ACC112 (cell line): Measurements from ENCODE around the gene PMEPA1.

ENCODE experiments used
- H2AFZ ChIP-seq: fragments of 200-600 bp; sonication (generic); one replicate; pipeline ENCODE4 v1.6.0; 2017; ENCODE audit warnings: antibody characterized with exemption, low read length; ENCODE audit not compliant: unreplicated experiment
- H3K27ac ChIP-seq: fragments of 200-600 bp; sonication (generic); 2 replicates; pipeline ENCODE4 v1.5.1; 2014; ENCODE audit warnings: low read depth, mild to moderate bottlenecking, antibody characterized with exemption, low read length, moderate library complexity
- H3K27me3 ChIP-seq: fragments of 200-600 bp; sonication (generic); 2 replicates; pipeline ENCODE4 v1.6.1; 2014; ENCODE audit warnings: mild to moderate bottlenecking, antibody characterized with exemption, low read length, moderate library complexity, mixed read lengths; ENCODE audit not compliant: insufficient read depth
- H3K36me3 ChIP-seq: fragments of 200-600 bp; sonication (generic); 2 replicates; pipeline ENCODE4 v1.6.1; 2016; ENCODE audit warnings: mild to moderate bottlenecking, antibody characterized with exemption, low read length, moderate library complexity, mixed read lengths; ENCODE audit not compliant: insufficient read depth
- H3K4me1 ChIP-seq: fragments of 200-600 bp; sonication (generic); one replicate; pipeline ENCODE4 v1.6.1; 2016; ENCODE audit warnings: low read length, mixed read lengths; ENCODE audit not compliant: insufficient read depth, unreplicated experiment, control insufficient read depth
- H3K4me3 ChIP-seq: fragments of 200-600 bp; sonication (generic); 2 replicates; pipeline ENCODE4 v1.5.1; 2014; ENCODE audit warnings: mild to moderate bottlenecking, low read depth, low read length
- H3K79me2 ChIP-seq: fragments of 200-600 bp; sonication (generic); one replicate; pipeline ENCODE4 v1.6.0; 2016; ENCODE audit warnings: low read length; ENCODE audit not compliant: control insufficient read depth, unreplicated experiment, insufficient read depth

PMEPA1 gene

DNA sequence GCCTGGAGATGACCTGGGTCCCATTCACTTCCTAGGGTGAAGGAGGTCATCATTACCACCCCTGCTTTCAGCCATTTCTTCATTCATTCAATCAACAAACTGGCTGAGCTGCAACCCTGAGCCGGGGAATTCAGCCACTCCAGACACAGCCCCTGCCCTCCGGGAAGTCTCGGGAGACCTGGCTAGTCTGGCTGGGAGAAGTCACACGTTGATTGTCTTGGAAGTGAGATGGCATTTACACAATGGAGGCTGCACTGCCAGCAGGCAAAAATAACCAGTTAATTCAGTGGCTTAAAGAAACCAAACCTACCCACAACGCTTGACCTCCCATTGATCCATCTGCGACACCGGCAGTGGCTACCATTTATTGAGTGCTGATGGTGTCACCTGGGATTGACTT lies 2.0 kb upstream of the PMEPA1 start:
- Histone ChIP-seq H2AFZ (no peak overlapping the region), H3K4me3 (no peak overlapping the region), H3K36me3 (no peaks in the 10 kb centered on the region), H3K4me1 (peaks cover 35% of the 10 kb centered on the region), H3K79me2 (peaks cover 3% of the 10 kb centered on the region), H3K27ac (no peak overlapping the region), H3K27me3 (no peaks in the 10 kb centered on the region)

DNA sequence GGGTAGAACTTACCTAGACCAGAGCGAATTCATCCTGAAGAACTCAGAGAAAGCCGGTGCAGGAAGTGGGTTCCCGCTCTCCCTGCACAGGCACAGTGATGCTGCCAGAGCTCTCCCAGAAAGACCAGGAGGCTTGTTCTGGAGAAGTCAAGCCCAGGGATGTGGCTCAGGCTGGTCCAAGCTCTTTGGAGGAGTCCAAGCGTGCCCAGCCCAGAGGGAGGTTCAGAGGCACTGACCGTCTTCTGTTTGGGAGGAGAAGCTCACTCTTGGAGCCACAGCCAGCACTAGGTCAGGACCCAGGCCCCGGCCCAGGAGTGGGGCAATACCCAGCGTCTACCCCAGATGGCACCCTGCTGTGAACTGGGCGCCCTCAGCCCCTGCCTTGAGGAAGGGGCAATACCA lies 1.5 kb upstream of the PMEPA1 start:
- Histone ChIP-seq H2AFZ (no peak overlapping the region), H3K27me3 (no peaks in the 10 kb centered on the region), H3K4me3 (no peak overlapping the region), H3K79me2 (peaks cover 3% of the 10 kb centered on the region), H3K27ac (no peak overlapping the region), H3K36me3 (no peaks in the 10 kb centered on the region), H3K4me1 (peaks cover 31% of the 10 kb centered on the region)

GRCh38 chr20:57710841-57711240 lies 1.0 kb upstream of the PMEPA1 start:
- Histone ChIP-seq H3K27ac (no peak overlapping the region), H3K79me2 (peaks cover 3% of the 10 kb centered on the region), H3K4me1 (peaks cover 26% of the 10 kb centered on the region), H2AFZ (no peak overlapping the region), H3K4me3 (peak overlapping the region; percentile 83), H3K36me3 (no peaks in the 10 kb centered on the region), H3K27me3 (no peaks in the 10 kb centered on the region)

DNA sequence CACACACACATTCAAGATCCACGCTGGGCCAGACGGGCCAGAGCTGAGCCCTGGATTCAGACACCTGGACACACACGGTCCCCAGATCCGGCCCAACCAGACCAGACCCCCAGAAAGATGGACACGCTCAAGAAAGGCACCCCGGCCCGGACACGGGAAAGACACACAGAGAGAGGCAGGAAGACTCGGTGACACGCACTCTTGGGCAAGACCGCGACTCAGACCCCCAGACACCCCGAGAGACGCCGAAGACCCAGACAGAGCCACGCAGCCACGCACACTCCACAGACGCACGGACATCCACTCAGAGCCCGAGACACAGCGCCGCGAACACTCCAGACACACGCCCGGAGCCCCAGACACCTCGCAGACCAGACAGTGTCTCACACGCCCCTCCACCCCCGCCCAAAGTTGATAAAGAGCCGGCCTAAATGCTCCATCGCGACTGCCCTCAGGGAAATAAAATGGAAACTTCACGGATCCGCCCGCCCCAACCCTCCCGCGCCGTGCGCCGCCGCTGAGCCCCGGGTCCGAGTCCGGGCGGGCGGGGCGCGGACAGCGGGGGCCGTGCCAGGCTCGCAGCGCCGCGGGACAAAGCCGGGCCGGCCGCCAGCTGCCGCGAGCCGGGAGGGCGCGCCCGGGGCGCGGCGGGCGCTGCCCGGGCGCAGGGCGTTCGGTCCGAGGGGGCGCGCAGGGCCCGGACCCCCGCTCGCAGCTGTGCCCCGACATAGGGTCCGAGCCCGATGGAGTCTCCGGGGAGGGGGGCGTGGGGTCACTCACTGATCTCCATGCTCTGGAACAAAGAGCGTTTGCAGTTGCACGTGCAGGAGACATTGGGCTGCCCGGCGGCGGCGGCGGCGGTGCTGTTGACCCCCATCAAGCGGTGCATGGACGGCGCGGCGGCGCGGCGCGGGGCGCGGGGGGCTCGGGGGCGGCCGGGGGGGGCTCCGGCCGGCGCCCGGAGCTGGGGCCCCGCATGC lies 831 bp downstream of the PMEPA1 start:
- Histone ChIP-seq H3K36me3 (no peaks in the 10 kb centered on the region), H3K27me3 (no peaks in the 10 kb centered on the region), H2AFZ (no peak overlapping the region), H3K79me2 (peaks cover 3% of the 10 kb centered on the region), H3K27ac (no peak overlapping the region), H3K4me3 (peak overlapping the region; percentile 80), H3K4me1 (peaks cover 18% of the 10 kb centered on the region)

GRCh38 chr20:57707849-57708693 lies 1.7 kb downstream of the PMEPA1 start:
- Histone ChIP-seq H3K27ac (no peak overlapping the region), H3K4me1 (peaks cover 10% of the 10 kb centered on the region), H3K4me3 (peak overlapping the region; percentile 80), H3K36me3 (no peaks in the 10 kb centered on the region), H3K27me3 (no peaks in the 10 kb centered on the region), H3K79me2 (peaks cover 3% of the 10 kb centered on the region), H2AFZ (no peak overlapping the region)

DNA sequence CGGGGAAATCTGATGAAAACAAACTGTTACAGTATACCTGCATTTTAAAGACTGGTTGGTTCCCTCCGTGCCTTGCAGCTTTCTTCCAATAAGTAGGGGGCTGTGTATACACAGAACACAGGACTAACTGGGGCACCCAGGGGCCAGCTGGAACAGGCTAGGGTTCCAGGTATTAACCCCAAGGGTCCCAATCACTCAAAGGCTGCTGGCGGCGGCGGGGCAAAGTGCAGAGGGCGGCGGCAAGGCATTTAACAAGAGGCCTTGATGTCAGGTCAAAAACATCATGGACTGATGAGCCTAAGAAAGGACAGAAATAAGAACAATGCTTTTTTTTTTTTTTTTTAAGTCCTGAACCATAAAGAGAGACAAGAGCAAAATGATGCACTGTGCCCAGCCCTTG lies 2.5 kb downstream of the PMEPA1 start:
- Histone ChIP-seq H3K79me2 (peaks cover 3% of the 10 kb centered on the region), H3K27me3 (no peaks in the 10 kb centered on the region), H2AFZ (no peak overlapping the region), H3K27ac (no peak overlapping the region), H3K36me3 (no peaks in the 10 kb centered on the region), H3K4me1 (peaks cover 5% of the 10 kb centered on the region), H3K4me3 (no peak overlapping the region)

DNA sequence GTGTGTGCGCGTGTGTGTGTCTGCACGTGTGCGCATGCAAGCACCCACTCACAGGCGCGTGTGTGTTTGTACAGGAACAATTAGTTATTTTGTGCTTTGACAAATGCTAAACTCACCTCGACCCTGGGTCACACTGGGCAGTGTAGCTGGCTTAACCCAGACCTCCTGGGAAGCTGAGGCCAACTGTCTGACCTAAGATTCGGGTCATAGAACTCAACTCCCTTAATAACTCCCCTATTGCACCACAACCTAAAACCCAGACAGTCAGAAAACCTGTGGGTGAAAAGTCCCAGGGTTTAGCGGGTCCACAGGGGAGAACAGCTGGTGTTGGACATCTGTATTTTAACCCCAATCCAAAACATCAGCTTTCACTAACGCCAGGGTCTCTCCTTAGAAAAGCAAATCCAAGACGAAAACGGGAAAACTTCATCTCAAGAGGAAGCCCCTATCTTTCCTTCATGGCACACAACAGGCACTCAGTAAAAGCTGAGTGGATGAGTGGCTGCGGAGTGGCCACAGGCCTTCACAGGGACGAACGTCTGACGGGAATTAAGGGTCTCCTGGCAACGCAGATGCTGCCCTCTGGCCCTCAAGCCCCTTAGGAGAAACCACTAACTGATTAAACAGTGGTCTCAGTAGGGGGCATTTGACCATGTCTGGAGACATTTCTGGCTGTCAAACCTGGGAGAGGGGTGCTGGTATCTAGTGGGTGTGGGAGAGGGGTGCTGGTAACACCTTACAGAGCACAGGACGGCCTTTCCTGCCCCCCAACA lies 4.5 kb downstream of the PMEPA1 start:
- H3K79me2 ChIP-seq: peaks cover 3% of the 10 kb centered on the region
- no peak overlapping the region for H3K4me3 ChIP-seq
- no peak overlapping the region for H3K27ac ChIP-seq

GRCh38 chr20:57704245-57704644 lies 5.6 kb downstream of the PMEPA1 start:
- no peak overlapping the region for H3K4me3 ChIP-seq
- no peak overlapping the region for H2AFZ ChIP-seq
- peaks cover 2% of the 10 kb centered on the region for H3K4me1 ChIP-seq
- H3K27ac ChIP-seq: no peak overlapping the region
- no peaks in the 10 kb centered on the region for H3K27me3 ChIP-seq
- H3K36me3 ChIP-seq: no peaks in the 10 kb centered on the region
- H3K79me2 ChIP-seq: peaks cover 3% of the 10 kb centered on the region

More for the DNA sequence above, 4.5 kb downstream of the PMEPA1 start:
- H2AFZ ChIP-seq: no peak overlapping the region
- H3K4me1 ChIP-seq: no peaks in the 10 kb centered on the region
- no peaks in the 10 kb centered on the region for H3K36me3 ChIP-seq
- no peaks in the 10 kb centered on the region for H3K27me3 ChIP-seq

- H3K27me3 ChIP-seq: no peaks in the 10 kb centered on the region
Measured at GRCh38 chr20:57703013-57703412, 6.8 kb downstream of the PMEPA1 start.

GRCh38 chr20:57702521-57702920 lies 7.3 kb downstream of the PMEPA1 start:
- H3K79me2 ChIP-seq: no peaks in the 10 kb centered on the region
- H3K4me1 ChIP-seq: peaks cover 16% of the 10 kb centered on the region
- no peaks in the 10 kb centered on the region for H3K27me3 ChIP-seq
- H3K27ac ChIP-seq: no peak overlapping the region
- H2AFZ ChIP-seq: no peak overlapping the region
- no peaks in the 10 kb centered on the region for H3K36me3 ChIP-seq
- H3K4me3 ChIP-seq: no peak overlapping the region

More at GRCh38 chr20:57703013-57703412, 6.8 kb downstream of the PMEPA1 start:
- Histone ChIP-seq H3K4me1 (peaks cover 11% of the 10 kb centered on the region), H3K36me3 (no peaks in the 10 kb centered on the region), H3K27ac (no peak overlapping the region), H3K4me3 (no peak overlapping the region), H3K79me2 (no peaks in the 10 kb centered on the region), H2AFZ (no peak overlapping the region)
